ENCODE measurements around the gene CMTR2.
A peak's percentile ranks its signal among the peaks of the same experiment; 100 is the strongest.

Gene CMTR2

GRCh38 chr16:71263582-71263981, 25.6 kb downstream of the CMTR2 start:
- peak overlapping the region; percentile 40 for H3K9ac ChIP-seq (ENCODE audit: low read length)

DNA sequence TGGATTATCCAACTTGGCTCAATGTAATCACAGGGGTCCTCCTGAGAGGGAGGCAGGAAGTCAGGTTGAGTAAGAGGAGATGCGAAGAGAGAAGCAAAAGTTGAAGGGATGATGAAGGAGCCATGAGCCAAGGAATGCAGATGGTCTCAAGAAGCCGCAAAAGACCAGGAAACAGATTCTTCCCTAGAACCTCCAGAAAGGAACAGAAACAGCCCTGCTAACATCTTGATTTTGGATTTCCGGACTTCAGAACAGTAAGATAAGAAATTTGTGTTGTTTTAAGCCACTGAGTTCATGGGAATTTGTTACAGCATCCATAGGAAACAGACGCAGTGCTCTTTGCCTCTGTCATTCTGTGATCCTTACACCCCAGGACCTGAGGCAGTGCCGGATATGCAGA, 26.8 kb downstream of the CMTR2 start:
- H3K18ac ChIP-seq (ENCODE audit: low read length): no peak overlapping the region
- H3K4ac ChIP-seq (ENCODE audit: low read depth, low read length): no peak overlapping the region
- no peak overlapping the region for H3K23ac ChIP-seq (ENCODE audit: low read length)
- H3K9ac ChIP-seq (ENCODE audit: low read length): no peak overlapping the region
- H3K4me3 ChIP-seq (ENCODE audit: low read depth, low read length): no peak overlapping the region
- H3K4me2 ChIP-seq (ENCODE audit: low read length): no peak overlapping the region
- no peak overlapping the region for H2AFZ ChIP-seq (ENCODE audit: insufficient read depth, low read length, poor library complexity)
- H3K79me1 ChIP-seq (ENCODE audit: low read length): no peaks in the 10 kb centered on the region
- no peaks in the 10 kb centered on the region for H3K9me3 ChIP-seq (ENCODE audit: insufficient read depth, low read depth, low read length)
- no peak overlapping the region for H2BK120ac ChIP-seq (ENCODE audit: insufficient read depth, low read length, poor library complexity)
- H3K27me3 ChIP-seq (ENCODE audit: insufficient read depth, low read length): no peaks in the 10 kb centered on the region
- H3K36me3 ChIP-seq (ENCODE audit: control insufficient read depth in 1 of 2, insufficient read depth in 2 of 2, low read length in 2 of 2): no peaks in the 10 kb centered on the region
- no peak for DNase-seq
- no peak overlapping the region for H3K14ac ChIP-seq (ENCODE audit: low read length)
- H3K79me2 ChIP-seq (ENCODE audit: control insufficient read depth, insufficient read depth, low read length, poor library complexity): no peaks in the 10 kb centered on the region
- H3K27ac ChIP-seq (ENCODE audit: low read depth, low read length): no peak overlapping the region
- no peak overlapping the region for H2BK12ac ChIP-seq (ENCODE audit: low read length)
- no peak overlapping the region for H4K8ac ChIP-seq (ENCODE audit: low read depth, low read length)
- no peak overlapping the region for H4K12ac ChIP-seq (ENCODE audit: low read depth, low read length)
- H2AK5ac ChIP-seq (ENCODE audit: low read length): no peak overlapping the region
- H2BK5ac ChIP-seq (ENCODE audit: low read depth, low read length, poor library complexity): no peak overlapping the region
- no CpG with 5 or more reads among the region's 5 CpGs for WGBS (ENCODE audit: extremely low coverage, insufficient coverage, insufficient read length)
- no peak overlapping the region for H4K91ac ChIP-seq (ENCODE audit: low read depth, low read length)
- H3K4me1 ChIP-seq (ENCODE audit: control insufficient read depth in 1 of 2, insufficient read depth in 2 of 2, low read length in 2 of 2): no peaks in the 10 kb centered on the region

More at GRCh38 chr16:71263582-71263981, 25.6 kb downstream of the CMTR2 start:
- no peaks in the 10 kb centered on the region for H3K36me3 ChIP-seq (ENCODE audit: control insufficient read depth in 1 of 2, insufficient read depth in 2 of 2, low read length in 2 of 2)
- no peak overlapping the region for H4K8ac ChIP-seq (ENCODE audit: low read depth, low read length)
- no peak overlapping the region for H3K18ac ChIP-seq (ENCODE audit: low read length)
- no peaks in the 10 kb centered on the region for H3K9me3 ChIP-seq (ENCODE audit: insufficient read depth, low read depth, low read length)
- DNase-seq: no peak
- H3K79me1 ChIP-seq (ENCODE audit: low read length): no peaks in the 10 kb centered on the region
- no peak overlapping the region for H3K4me2 ChIP-seq (ENCODE audit: low read length)
- H2BK120ac ChIP-seq (ENCODE audit: insufficient read depth, low read length, poor library complexity): no peak overlapping the region
- H3K79me2 ChIP-seq (ENCODE audit: control insufficient read depth, insufficient read depth, low read length, poor library complexity): no peaks in the 10 kb centered on the region
- H3K23ac ChIP-seq (ENCODE audit: low read length): no peak overlapping the region
- WGBS (ENCODE audit: extremely low coverage, insufficient coverage, insufficient read length): no CpG with 5 or more reads among the region's 3 CpGs
- H2BK12ac ChIP-seq (ENCODE audit: low read length): no peak overlapping the region
- no peak overlapping the region for H3K14ac ChIP-seq (ENCODE audit: low read length)
- H3K4ac ChIP-seq (ENCODE audit: low read depth, low read length): no peak overlapping the region
- no peak overlapping the region for H3K4me3 ChIP-seq (ENCODE audit: low read depth, low read length)
- H3K27me3 ChIP-seq (ENCODE audit: insufficient read depth, low read length): no peaks in the 10 kb centered on the region
- no peak overlapping the region for H3K27ac ChIP-seq (ENCODE audit: low read depth, low read length)
- no peak overlapping the region for H2AFZ ChIP-seq (ENCODE audit: insufficient read depth, low read length, poor library complexity)
- H4K12ac ChIP-seq (ENCODE audit: low read depth, low read length): no peak overlapping the region
- no peak overlapping the region for H4K91ac ChIP-seq (ENCODE audit: low read depth, low read length)
- no peaks in the 10 kb centered on the region for H3K4me1 ChIP-seq (ENCODE audit: control insufficient read depth in 1 of 2, insufficient read depth in 2 of 2, low read length in 2 of 2)
- no peak overlapping the region for H2AK5ac ChIP-seq (ENCODE audit: low read length)
- H2BK5ac ChIP-seq (ENCODE audit: low read depth, low read length, poor library complexity): no peak overlapping the region

DNA sequence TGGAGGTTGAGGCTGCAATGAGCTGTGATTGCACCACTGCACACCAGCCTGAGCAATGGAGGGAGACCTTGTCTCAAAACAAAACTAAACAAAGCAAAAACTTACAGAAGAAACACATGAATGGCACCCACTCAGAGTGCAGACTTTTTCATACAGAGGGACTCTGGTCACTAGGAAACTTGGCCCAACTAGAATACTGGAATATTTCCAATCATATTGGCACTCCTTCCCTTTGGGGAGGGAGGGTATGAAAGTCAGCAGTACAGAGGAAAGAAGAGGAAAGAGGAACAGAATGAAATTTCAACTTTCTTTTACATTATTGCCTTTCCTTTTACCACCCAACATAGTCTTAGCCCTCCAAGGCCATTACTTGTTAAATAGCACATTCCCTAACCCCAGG, 28.2 kb downstream of the CMTR2 start:
- no peak overlapping the region for H3K27ac ChIP-seq (ENCODE audit: low read depth, low read length)
- no peak overlapping the region for H4K91ac ChIP-seq (ENCODE audit: low read depth, low read length)
- H3K4me3 ChIP-seq (ENCODE audit: low read depth, low read length): no peak overlapping the region
- H2BK5ac ChIP-seq (ENCODE audit: low read depth, low read length, poor library complexity): no peak overlapping the region
- H3K23ac ChIP-seq (ENCODE audit: low read length): no peak overlapping the region
- H3K14ac ChIP-seq (ENCODE audit: low read length): no peak overlapping the region
- H3K9me3 ChIP-seq (ENCODE audit: insufficient read depth, low read depth, low read length): no peaks in the 10 kb centered on the region
- no peak overlapping the region for H3K4me2 ChIP-seq (ENCODE audit: low read length)
- no peak overlapping the region for H4K8ac ChIP-seq (ENCODE audit: low read depth, low read length)
- H3K36me3 ChIP-seq (ENCODE audit: control insufficient read depth in 1 of 2, insufficient read depth in 2 of 2, low read length in 2 of 2): no peaks in the 10 kb centered on the region
- H3K9ac ChIP-seq (ENCODE audit: low read length): no peak overlapping the region
- no peak overlapping the region for H4K12ac ChIP-seq (ENCODE audit: low read depth, low read length)
- no peak for DNase-seq
- no peak overlapping the region for H3K18ac ChIP-seq (ENCODE audit: low read length)
- no peaks in the 10 kb centered on the region for H3K27me3 ChIP-seq (ENCODE audit: insufficient read depth, low read length)
- H3K79me1 ChIP-seq (ENCODE audit: low read length): no peaks in the 10 kb centered on the region
- no peak overlapping the region for H2BK120ac ChIP-seq (ENCODE audit: insufficient read depth, low read length, poor library complexity)
- H2AFZ ChIP-seq (ENCODE audit: insufficient read depth, low read length, poor library complexity): no peak overlapping the region
- no peak overlapping the region for H3K4ac ChIP-seq (ENCODE audit: low read depth, low read length)
- H3K4me1 ChIP-seq (ENCODE audit: control insufficient read depth in 1 of 2, insufficient read depth in 2 of 2, low read length in 2 of 2): no peaks in the 10 kb centered on the region
- no peak overlapping the region for H2AK5ac ChIP-seq (ENCODE audit: low read length)
- H3K79me2 ChIP-seq (ENCODE audit: control insufficient read depth, insufficient read depth, low read length, poor library complexity): no peaks in the 10 kb centered on the region
- no peak overlapping the region for H2BK12ac ChIP-seq (ENCODE audit: low read length)

- Histone ChIP-seq H3K4ac (ENCODE audit: low read depth, low read length) (no peak overlapping the region), H2BK12ac (ENCODE audit: low read length) (no peak overlapping the region), H3K18ac (ENCODE audit: low read length) (no peak overlapping the region), H3K23ac (ENCODE audit: low read length) (no peak overlapping the region), H3K4me2 (ENCODE audit: low read length) (no peak overlapping the region), H3K27me3 (ENCODE audit: insufficient read depth, low read length) (no peaks in the 10 kb centered on the region), H3K27ac (ENCODE audit: low read depth, low read length) (no peak overlapping the region), H3K36me3 (ENCODE audit: control insufficient read depth in 1 of 2, insufficient read depth in 2 of 2, low read length in 2 of 2) (no peaks in the 10 kb centered on the region), H3K9me3 (ENCODE audit: insufficient read depth, low read depth, low read length) (no peaks in the 10 kb centered on the region), H3K79me2 (ENCODE audit: control insufficient read depth, insufficient read depth, low read length, poor library complexity) (no peaks in the 10 kb centered on the region), H2AFZ (ENCODE audit: insufficient read depth, low read length, poor library complexity) (no peak overlapping the region), H2BK120ac (ENCODE audit: insufficient read depth, low read length, poor library complexity) (no peak overlapping the region), H3K79me1 (ENCODE audit: low read length) (no peaks in the 10 kb centered on the region), H3K4me3 (ENCODE audit: low read depth, low read length) (no peak overlapping the region), H4K8ac (ENCODE audit: low read depth, low read length) (no peak overlapping the region), H4K12ac (ENCODE audit: low read depth, low read length) (no peak overlapping the region), H3K14ac (ENCODE audit: low read length) (no peak overlapping the region), H3K4me1 (ENCODE audit: control insufficient read depth in 1 of 2, insufficient read depth in 2 of 2, low read length in 2 of 2) (no peaks in the 10 kb centered on the region), H2AK5ac (ENCODE audit: low read length) (no peak overlapping the region), H3K9ac (ENCODE audit: low read length) (no peak overlapping the region), H4K91ac (ENCODE audit: low read depth, low read length) (no peak overlapping the region), H2BK5ac (ENCODE audit: low read depth, low read length, poor library complexity) (no peak overlapping the region)
- DNase-seq: no peak
- no CpG with 5 or more reads among the region's 5 CpGs for WGBS (ENCODE audit: extremely low coverage, insufficient coverage, insufficient read length)
Measured at GRCh38 chr16:71259086-71259485, 30.1 kb downstream of the CMTR2 start.

Data from trophoblast cell (in vitro differentiated cells and primary cell).